Stimulated activated naive CD4-positive, alpha-beta T cell treated with Interleukin-2 at 50 U/mL for 16 hours (primary cell): ENCODE results near the gene URGCP.
A peak's percentile ranks its signal among the peaks of the same experiment; 100 is the strongest.

ENCODE experiments used
- DNase-seq: peaks from one replicate; lab custom pipeline; 2025; lab: John Stamatoyannopoulos, UW

Gene URGCP

GRCh38 chr7:43876241-43876640, 30.2 kb downstream of the URGCP start:
- no peak for DNase-seq

DNA sequence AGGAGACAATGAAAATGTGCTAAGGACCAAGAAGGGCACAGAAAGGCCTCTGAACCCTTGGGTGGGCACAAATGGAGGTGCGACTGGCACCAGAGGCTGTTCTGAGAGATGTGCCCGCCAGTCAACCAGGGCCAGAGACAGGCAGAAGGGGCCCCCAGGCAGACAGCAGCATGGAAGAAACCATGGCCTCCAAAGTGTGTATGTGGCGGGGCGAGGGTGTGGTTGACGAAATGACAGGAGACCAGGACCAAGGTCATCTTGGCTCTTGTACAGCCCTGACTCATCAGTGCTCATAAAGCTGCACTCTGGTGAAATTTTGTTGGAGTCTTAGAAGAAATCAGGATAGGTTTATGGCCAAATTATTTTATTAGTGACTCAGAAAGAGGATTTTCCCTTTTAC, 33.1 kb downstream of the URGCP start:
- no peak for DNase-seq

DNA sequence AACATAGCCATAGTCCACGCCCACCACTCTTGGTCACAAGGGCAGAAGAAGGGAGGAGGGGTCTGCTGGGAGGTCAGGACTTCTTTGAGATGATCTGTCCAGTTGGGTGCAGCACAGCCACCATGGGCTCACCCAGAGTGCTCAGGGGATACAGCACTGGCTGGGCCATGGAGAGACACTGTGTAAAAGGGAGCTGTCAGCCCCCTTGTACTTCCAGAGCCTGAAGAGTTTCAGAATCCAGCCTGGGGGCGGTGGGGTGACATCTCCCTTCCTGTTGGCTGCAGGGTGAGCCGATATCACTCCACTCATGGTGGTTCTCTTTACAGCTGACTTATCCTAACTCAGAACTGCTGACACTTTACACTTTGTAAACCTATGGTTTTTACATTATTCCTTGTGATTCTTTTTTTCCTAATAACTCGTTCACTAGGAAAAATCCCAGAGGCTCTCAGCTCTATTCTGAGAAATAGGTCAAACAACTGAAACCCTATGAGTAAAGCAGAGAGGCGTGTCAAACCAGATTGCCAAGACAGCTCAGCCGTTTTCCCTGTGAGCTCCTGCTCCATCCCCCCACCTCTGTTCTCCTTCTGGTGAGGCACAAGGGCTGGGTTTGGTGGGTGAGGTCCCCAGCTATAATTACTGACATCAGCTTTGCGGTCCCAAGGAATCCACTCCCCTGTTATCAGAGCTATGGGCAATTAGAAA, 33.8 kb downstream of the URGCP start:
- DNase-seq = no peak

- no peak for DNase-seq
Measured at GRCh38 chr7:43871064-43871463, 35.3 kb downstream of the URGCP start.

DNA sequence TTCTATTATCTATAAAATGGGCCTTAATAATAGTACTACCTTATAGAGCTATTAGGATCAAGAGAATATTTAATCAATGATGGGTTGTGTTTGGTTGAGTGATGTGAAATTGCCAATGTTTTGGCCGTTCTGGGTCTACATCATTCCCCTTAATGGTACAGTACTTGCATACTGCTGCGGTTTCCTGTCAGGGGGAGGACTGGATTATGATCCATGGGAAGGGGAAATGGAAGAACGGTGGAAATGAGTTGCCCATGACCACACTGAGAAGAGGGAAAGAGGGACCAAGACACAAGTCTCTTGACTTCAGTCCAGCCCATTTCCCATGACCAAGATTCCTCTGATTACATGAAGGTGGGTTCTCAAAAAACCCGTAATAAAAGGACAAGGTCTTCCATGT, 36.1 kb downstream of the URGCP start:
- no peak for DNase-seq

DNA sequence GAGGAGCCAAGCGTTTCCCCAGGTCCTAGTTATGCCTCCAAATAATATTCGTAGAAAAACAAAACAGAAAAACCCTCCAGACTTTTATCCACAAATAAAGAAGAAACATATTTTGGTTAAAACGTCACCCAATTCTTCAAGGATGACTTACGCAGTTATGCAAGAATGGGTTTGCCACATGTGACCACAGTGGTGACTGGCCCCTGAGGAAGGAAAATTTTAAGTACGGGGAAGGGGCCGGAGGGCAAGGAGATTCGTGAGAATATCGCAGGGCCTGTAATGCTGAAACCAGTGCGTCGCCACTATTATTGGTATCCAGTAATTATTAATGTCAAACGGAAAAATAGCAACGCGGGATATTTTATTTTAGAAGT, 36.5 kb downstream of the URGCP start:
- no peak for DNase-seq

- DNase-seq = peak; percentile 95
Measured at GRCh38 chr7:43869006-43869866, 37.2 kb downstream of the URGCP start, which contains the start of gene MRPS24. Gene MRPS24 (minus strand): TSS chr7:43869517. CDS start chr7:43869495, 22 bp downstream.

DNA sequence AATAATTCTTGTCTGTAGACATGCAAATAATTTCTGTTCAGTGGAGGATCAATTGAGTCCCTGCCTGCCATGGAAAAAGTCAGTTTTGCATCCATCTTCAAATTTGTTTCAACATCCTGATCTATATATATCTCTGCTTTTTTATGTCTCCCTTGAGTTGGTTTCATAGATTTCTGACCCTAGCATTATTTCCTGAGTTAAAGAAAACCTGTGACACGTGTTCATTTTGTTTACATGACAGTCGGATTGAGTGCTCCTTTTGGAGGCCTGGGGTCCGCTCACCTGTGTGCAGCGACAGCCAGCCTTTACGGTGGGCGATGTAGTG, 37.8 kb downstream of the URGCP start:
- no peak for DNase-seq

DNA sequence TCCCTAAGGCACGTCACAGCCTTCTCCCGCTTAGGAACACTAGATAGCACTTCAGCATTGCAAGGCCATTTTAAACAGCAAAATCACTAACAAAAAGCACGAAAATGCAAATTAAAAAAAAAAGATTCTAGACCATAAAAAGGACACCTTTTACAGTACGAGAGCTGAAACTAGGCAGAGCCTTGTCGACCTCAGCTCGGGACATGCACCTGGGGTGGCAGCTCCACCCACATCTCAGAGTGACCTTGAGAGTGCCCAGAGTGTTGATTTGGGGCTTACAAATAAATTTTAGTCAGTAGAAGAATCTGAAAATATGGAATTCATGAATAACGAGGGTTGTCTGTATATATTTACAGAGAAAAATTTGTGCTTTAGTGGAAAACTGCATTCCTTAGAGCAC, 38.2 kb downstream of the URGCP start:
- no peak for DNase-seq

GRCh38 chr7:43865277-43865676, 41.1 kb downstream of the URGCP start:
- DNase-seq = no peak

GRCh38 chr7:43864126-43864525, 42.3 kb downstream of the URGCP start:
- DNase-seq = no peak

- no peak for DNase-seq
Measured at GRCh38 chr7:43856996-43857395, 49.4 kb downstream of the URGCP start.

- no peak for DNase-seq
Measured at GRCh38 chr7:43856316-43856715, 50.1 kb downstream of the URGCP start.

DNA sequence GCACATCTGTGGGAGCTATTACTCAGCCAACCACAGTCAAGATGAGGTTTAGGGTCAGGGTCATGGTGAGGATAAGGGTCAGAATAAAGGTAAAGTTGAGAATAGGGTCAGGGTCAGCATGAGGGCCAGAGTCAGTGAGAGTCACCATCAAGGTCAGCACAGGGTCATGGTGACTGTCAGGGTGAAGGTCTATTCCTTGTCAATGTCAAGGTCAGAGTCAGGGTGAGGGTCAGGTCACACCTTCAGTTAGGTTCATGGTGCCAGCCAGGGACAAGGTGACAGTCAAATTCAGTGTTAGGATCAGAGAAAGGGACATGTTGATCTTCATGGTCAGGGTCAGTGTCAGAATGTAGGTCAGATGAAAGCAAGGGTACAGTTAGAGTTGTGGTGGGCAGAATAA, 51.2 kb downstream of the URGCP start:
- DNase-seq = no peak

GRCh38 chr7:43851805-43852204, 54.6 kb downstream of the URGCP start:
- no peak for DNase-seq

- no peak for DNase-seq
Measured at GRCh38 chr7:43850348-43851116, 55.9 kb downstream of the URGCP start.

DNA sequence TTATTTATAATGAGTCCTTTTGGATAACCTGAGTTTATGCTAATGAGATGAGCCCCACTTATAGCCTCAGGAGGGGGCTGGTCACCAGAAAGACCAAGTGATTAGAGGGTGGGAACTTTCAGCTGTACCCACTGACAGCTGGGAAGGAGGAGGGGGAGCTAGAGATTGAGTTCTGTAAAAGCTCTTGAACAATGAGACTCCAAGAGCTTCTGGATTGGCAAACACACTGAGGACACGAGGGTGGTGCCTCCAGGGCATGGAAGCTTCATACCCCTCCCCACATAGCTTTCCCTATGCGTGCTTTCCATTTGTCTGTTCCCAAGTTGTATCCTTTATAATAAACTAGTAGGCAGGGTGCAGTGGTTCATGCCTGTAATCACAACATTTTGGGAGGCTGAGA, 57.3 kb downstream of the URGCP start:
- DNase-seq = no peak

- no peak for DNase-seq
Measured at GRCh38 chr7:43847496-43847895, 58.9 kb downstream of the URGCP start.

- no peak for DNase-seq
Measured at GRCh38 chr7:43844662-43845061, 61.7 kb downstream of the URGCP start.

DNA sequence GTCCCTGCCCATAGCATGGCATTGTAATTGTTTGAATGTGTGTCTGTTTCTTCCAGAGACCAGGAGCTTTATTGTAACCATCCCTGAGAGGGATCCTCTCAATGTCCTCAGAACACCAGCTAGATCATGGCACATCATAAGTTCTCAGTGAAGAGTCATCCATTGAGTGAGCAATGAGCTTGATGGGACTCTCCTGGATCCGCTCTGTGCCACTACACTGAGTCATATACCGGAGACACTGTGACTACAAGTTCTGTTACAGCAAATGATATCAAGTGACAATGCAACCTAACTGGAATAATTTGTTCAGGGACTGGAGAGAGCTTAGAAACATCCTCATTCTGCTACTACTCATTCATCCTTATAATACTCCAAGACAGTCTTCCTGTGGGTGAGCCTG, 62.1 kb downstream of the URGCP start:
- DNase-seq = no peak

DNA sequence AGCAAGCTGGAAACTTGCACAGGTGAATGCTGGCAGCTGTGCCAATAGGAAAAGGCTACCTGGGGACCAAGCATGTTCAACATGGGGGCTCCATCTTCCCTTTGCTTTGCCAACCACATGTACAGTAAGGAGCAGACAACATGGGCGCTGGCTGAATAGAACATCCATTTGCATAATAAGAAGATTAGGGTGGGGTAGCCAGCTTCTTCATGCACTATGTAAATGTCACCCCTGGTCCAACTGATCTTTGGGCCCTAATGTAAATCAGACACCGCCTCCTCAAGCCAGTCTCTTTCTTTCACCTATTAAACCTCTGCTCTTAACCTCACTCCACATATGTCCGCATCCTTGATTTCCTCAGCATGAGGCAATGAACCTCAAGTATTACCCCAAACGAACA, 63.1 kb downstream of the URGCP start:
- DNase-seq = no peak

DNA sequence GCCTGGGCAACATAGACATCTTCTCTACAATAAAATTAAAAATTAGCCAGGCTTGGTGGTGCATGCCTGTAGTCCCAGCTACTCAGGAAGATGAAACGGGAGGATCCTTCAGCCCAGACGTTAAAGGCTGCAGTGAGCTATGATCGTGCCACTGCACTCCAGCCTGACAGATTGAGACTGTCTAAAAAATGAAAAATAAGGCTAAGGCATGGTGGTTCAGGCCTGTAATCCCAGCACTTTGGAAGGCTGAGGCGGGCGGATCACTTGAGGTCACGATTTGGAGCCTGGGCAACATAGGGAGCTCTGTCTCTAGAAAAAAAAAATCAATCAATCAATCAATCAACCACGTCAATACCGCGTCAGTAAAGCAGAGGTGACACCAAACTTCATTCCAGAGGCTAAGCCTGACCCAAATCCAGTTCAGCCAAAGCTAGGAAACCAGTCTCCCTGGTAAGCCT, 68.2 kb downstream of the URGCP start:
- no peak for DNase-seq
